ENCODE measurements around the gene ABLIM3. TPM values are rescaled to one million over a fixed set of nuclear protein-coding genes. Genes with fewer than 3 reads are reported as not detected.

The ABLIM3 gene
- total and polyA plus RNA-seq, 2 of the 8 experiments (the other 6 are each of a cell fraction or from before 2014, with no cell fraction given), result 0.36 to 0.56 TPM

DNA sequence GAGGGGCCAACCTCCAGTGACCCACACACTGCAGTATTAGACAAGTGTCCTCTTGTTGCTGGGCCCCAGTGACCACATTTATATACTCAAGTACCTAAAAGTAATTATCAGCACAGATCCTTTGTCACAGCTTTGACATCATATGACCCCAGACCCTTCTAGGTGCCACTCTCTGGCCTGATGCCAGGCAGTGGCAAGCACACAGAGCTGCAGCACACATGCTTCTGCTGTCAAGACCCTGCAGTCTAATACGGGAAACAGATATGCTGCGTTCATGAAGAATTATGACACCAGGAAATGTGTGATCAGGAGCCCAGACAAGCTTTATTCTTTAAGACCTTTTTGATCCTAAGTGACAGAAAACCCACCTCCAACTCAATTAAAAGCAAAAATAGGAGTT is 66.5 kb downstream of the ABLIM3 start:
- Histone ChIP-seq H3K79me1 (ENCODE audit: low read depth, low read length) (no peaks in the 10 kb centered on the region; the same call in 1 of the 2 replicates), H3K9ac (replicated peaks in 1 of 4; ENCODE audit: extremely low read depth in 1 of 4, low read depth in 3 of 4, low read length in 3 of 4) (no peak overlapping the region), H3K27me3 (replicated peaks in 1 of 4; ENCODE audit: control insufficient read depth in 3 of 4, extremely low read depth in 1 of 4, insufficient read depth in 3 of 4, low read length in 3 of 4) (peaks cover 0 to 1% (median 0%) of the 10 kb centered on the region in 4 experiments; a peak in 1 of 7 replicates), H3K4me3 (ENCODE audit: extremely low read depth in 1 of 4, insufficient read depth in 2 of 4, low read depth in 3 of 4, low read length in 4 of 4) (no peak overlapping the region), H3K18ac (ENCODE audit: extremely low read depth, low read length) (no peak overlapping the region), H3K27ac (ENCODE audit: low read depth, low read length) (no peak overlapping the region), H4K91ac (replicated peaks; ENCODE audit: insufficient read length, low read length) (no peak overlapping the region), H2BK20ac (ENCODE audit: low read length) (no peak overlapping the region), H2BK15ac (ENCODE audit: low read length) (no peak overlapping the region), H3K79me2 (ENCODE audit: control insufficient read depth in 1 of 2, insufficient read depth in 2 of 2, low read length in 2 of 2) (no peaks in the 10 kb centered on the region), H3K9me3 (ENCODE audit: insufficient read depth in 2 of 2, low read depth in 1 of 2, low read length in 1 of 2) (no peaks in the 10 kb centered on the region), H3K23ac (ENCODE audit: insufficient read length) (no peak overlapping the region), H2BK120ac (replicated peaks; ENCODE audit: low read depth, low read length) (no peak overlapping the region), H2AK5ac (ENCODE audit: low read depth, low read length) (no peak overlapping the region), H3K4me1 (replicated peaks in 1 of 4; ENCODE audit: control insufficient read depth in 3 of 4, insufficient read depth in 4 of 4, low read length in 3 of 4) (no peaks in the 10 kb centered on the region), H4K8ac (ENCODE audit: extremely low read depth, insufficient read depth, low read length) (no peak overlapping the region), H3K4me2 (ENCODE audit: insufficient read depth in 1 of 2, low read depth in 2 of 2, low read length in 2 of 2) (no peak overlapping the region), H2BK5ac (ENCODE audit: low read depth, low read length) (no peak overlapping the region), H3K23me2 (ENCODE audit: low read depth, low read length) (peaks cover 8% of the 10 kb centered on the region; the same call in 1 of the 2 replicates), H3K56ac (replicated peaks; ENCODE audit: insufficient read length, low read depth, low read length) (no peak overlapping the region), H3K14ac (ENCODE audit: insufficient read length) (no peak overlapping the region), H3K4ac (replicated peaks; ENCODE audit: insufficient read length, low read depth, low read length) (no peak overlapping the region), H2AFZ (ENCODE audit: low read length) (no peak overlapping the region), H2BK12ac (ENCODE audit: low read depth, low read length) (no peak overlapping the region), H4K20me1 (replicated peaks in 1 of 2; ENCODE audit: control insufficient read depth in 1 of 2, insufficient read depth in 2 of 2, low read length in 2 of 2) (peaks cover 0 to 6% of the 10 kb centered on the region in 2 experiments), H4K5ac (ENCODE audit: insufficient read length, low read depth, low read length) (no peak overlapping the region), H3K36me3 (ENCODE audit: control insufficient read depth in 2 of 4, insufficient read depth in 4 of 4, low read length in 3 of 4) (no peaks in the 10 kb centered on the region)
- ChIA-PET POLR2A (ENCODE audit: partially characterized antibody) (no interaction called here), CTCF (ENCODE audit: partially characterized antibody) (interaction anchor here (1.2 kb wide), 1 partner anchor 12 kb away, joined by 3 read pairs; no protein-coding TSS in a partner anchor)
- TF ChIP-seq RFX5 (IDR thresholded peaks at IDR 0.05; ENCODE audit: borderline replicate concordance, low read depth, low read length) (no peak), SUZ12 (IDR thresholded peaks at IDR 0.05; ENCODE audit: low read length) (no peak), CHD2 (IDR thresholded peaks at IDR 0.05; ENCODE audit: low read length) (no peak), CBX8 (IDR thresholded peaks at IDR 0.05; ENCODE audit: borderline replicate concordance, low read depth, low read length) (no peak), JUN (IDR thresholded peaks at IDR 0.05; ENCODE audit: low read depth, low read length) (no peak), GTF2F1 (IDR thresholded peaks at IDR 0.05; ENCODE audit: borderline replicate concordance, low read depth, low read length) (no peak), SP4 (IDR thresholded peaks at IDR 0.05; ENCODE audit: low read length) (no peak), TEAD4 (IDR thresholded peaks at IDR 0.05; ENCODE audit: low read depth, low read length) (no peak), CHD1 (IDR thresholded peaks at IDR 0.05; ENCODE audit: low read depth, low read length) (no peak), EGR1 (IDR thresholded peaks at IDR 0.05; ENCODE audit: borderline replicate concordance, low read depth, low read length) (no peak), EZH2 (IDR thresholded peaks at IDR 0.05; ENCODE audit: low read depth, low read length, severe bottlenecking) (no peak)
- TF ChIP-seq, protein P1, sequence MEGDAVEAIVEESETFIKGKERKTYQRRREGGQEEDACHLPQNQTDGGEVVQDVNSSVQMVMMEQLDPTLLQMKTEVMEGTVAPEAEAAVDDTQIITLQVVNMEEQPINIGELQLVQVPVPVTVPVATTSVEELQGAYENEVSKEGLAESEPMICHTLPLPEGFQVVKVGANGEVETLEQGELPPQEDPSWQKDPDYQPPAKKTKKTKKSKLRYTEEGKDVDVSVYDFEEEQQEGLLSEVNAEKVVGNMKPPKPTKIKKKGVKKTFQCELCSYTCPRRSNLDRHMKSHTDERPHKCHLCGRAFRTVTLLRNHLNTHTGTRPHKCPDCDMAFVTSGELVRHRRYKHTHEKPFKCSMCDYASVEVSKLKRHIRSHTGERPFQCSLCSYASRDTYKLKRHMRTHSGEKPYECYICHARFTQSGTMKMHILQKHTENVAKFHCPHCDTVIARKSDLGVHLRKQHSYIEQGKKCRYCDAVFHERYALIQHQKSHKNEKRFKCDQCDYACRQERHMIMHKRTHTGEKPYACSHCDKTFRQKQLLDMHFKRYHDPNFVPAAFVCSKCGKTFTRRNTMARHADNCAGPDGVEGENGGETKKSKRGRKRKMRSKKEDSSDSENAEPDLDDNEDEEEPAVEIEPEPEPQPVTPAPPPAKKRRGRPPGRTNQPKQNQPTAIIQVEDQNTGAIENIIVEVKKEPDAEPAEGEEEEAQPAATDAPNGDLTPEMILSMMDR (IDR thresholded peaks at IDR 0.05; ENCODE audit: control extremely low read depth in 1 of 3, insufficient read depth in 1 of 3, low read depth in 1 of 3, low read length in 3 of 3), result no peak
- DNase-seq (ENCODE audit: low read depth in 1 of 2, low spot score in 2 of 2), result no peak
- no peak for FAIRE-seq
- 92% methylated on average over 2 of the region's 2 CpGs; no CpG with 5 or more reads in 1 of the 2 experiments for WGBS, 2 experiments (ENCODE audit: extremely low coverage in 1 of 2, insufficient coverage in 1 of 2, insufficient read length in 1 of 2, insufficient replicate concordance in 2 of 2, low coverage in 1 of 2, low lambda C conversion rate in 2 of 2, missing lambda C conversion rate in 1 of 2)
